ENCODE measurements around the gene NCAPD2. TPM values are rescaled to one million over a fixed set of nuclear protein-coding genes. Genes with fewer than 3 reads are reported as not detected.
A peak's percentile ranks its signal among the peaks of the same experiment; 100 is the strongest.
"Not testable (repeated sequence)": the region's sequence is repeated elsewhere in the genome, so short reads cannot be mapped to it uniquely, and the experiment has no call there.

NCAPD2 gene
- total and polyA plus RNA-seq, 12 donors = 6.6 to 33.9 (median 20.9) TPM

DNA sequence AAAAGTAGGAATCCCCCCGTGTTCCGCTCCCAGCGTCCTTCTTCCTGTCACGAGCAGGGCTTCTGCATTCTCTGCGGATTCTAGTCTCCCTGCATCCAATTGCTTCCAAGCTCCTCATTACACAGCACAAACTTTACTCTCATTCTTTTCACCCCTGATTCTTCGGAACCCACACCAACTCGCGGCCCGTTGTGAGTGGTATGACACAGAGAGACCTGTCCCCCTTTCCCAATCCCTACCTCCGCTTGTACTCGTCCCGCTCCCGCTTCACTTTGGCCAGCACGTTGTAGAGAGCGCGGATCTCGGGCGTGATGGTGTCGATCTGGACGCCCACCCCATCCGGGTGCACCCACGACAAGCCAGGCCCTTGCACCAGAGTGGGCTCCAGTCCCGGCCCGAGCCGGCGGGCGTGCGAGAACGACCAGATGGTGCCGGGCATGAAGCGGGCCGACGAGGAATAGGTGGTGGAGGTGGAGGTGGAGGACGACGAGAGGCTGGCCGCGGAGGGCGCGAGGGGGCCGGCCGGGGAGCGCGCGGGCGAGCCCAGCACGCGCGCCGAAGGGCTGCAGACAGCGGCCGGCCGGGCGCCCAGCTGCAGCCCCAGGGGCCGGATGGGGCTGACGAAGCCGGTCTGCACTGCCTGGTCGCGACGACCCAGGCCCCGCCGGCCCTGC is 61.3 kb downstream of the NCAPD2 start:
- H3K36me3 ChIP-seq (replicated peaks in 1 of 2) = peaks cover 0 to 29% of the 10 kb centered on the region in 2 donors
- no peak for TF ChIP-seq POLR2A (IDR thresholded peaks at IDR 0.05)
- TF ChIP-seq, protein P1, sequence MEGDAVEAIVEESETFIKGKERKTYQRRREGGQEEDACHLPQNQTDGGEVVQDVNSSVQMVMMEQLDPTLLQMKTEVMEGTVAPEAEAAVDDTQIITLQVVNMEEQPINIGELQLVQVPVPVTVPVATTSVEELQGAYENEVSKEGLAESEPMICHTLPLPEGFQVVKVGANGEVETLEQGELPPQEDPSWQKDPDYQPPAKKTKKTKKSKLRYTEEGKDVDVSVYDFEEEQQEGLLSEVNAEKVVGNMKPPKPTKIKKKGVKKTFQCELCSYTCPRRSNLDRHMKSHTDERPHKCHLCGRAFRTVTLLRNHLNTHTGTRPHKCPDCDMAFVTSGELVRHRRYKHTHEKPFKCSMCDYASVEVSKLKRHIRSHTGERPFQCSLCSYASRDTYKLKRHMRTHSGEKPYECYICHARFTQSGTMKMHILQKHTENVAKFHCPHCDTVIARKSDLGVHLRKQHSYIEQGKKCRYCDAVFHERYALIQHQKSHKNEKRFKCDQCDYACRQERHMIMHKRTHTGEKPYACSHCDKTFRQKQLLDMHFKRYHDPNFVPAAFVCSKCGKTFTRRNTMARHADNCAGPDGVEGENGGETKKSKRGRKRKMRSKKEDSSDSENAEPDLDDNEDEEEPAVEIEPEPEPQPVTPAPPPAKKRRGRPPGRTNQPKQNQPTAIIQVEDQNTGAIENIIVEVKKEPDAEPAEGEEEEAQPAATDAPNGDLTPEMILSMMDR (IDR thresholded peaks at IDR 0.05) = no peak
- no peaks in the 10 kb centered on the region for H3K9me3 ChIP-seq (replicated peaks in 1 of 3)
- peak in 2 of 7 donors; percentile 29 to 37 for DNase-seq
- H3K27ac ChIP-seq = peak overlapping the region; percentile 47 to 91 (median 77)
- no peaks in the 10 kb centered on the region for H3K27me3 ChIP-seq
- WGBS, 4 donors = 1 to 2% (median 1%) methylated on average over 30 to 61 of the region's 61 CpGs
- H3K4me1 ChIP-seq (replicated peaks in 1 of 2) = peaks cover 37 to 54% of the 10 kb centered on the region in 2 donors
- intact Hi-C loops (cut with DNase I) = no loop called here
- H3K4me3 ChIP-seq = peak overlapping the region; percentile 67 to 89 (median 78)

DNA sequence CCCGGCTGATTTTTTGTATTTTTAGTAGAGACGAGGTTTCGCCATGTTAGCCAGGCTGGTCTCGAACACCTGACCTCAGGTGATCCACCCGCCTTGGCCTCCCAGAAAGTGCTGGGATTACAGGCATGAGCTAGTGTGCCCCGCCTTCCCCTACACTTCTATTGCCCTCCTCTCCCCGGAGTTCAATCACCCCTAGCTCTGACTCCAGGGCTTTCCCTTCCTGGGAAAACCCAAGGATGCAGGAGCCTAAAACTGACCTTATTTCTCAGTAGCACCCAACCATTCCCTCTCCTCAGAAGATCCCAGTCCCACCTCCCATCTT is 62.6 kb downstream of the NCAPD2 start:
- 82 to 87% (median 85%) methylated on average over 7 of the region's 7 CpGs for WGBS, 4 donors

DNA sequence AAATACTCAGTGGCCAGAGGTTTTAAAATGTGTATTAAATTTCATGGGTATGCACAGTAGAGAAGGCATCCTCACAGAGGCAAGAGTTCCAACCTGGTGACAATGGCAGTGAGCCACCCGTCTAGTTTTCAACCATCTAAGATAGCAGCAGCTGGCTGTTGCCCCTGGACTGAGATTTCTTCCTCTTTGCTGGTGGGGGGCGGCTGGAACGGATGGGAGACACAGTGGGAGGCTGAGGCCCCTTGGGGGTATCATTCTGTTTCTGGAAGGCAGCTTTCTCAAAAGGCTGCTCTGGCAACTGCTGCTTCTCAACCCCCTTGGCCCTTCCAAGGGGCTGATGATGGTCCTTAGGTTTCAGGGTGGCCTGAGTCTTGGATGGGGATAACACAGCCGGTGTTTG is 63.0 kb downstream of the NCAPD2 start:
- WGBS, 4 donors = 78 to 89% (median 84%) methylated on average over 3 to 4 of the region's 4 CpGs
- TF ChIP-seq, protein P1 (IDR thresholded peaks at IDR 0.05) = no peak
- TF ChIP-seq POLR2A (IDR thresholded peaks at IDR 0.05) = no peak
- Histone ChIP-seq H3K27me3 (no peaks in the 10 kb centered on the region), H3K27ac (peak overlapping the region in 1 of 5 donors; percentile 77), H3K9me3 (replicated peaks in 1 of 3) (no peaks in the 10 kb centered on the region), H3K4me1 (replicated peaks in 1 of 2) (peaks cover 29 to 37% of the 10 kb centered on the region in 2 donors), H3K36me3 (replicated peaks in 1 of 2) (peaks cover 0 to 46% of the 10 kb centered on the region in 2 donors), H3K4me3 (no peak overlapping the region)
- intact Hi-C loops (cut with DNase I) = no loop called here
- DNase-seq = no peak

More for the DNA sequence above, 62.6 kb downstream of the NCAPD2 start:
- peak overlapping the region in 2 of 5 donors; percentile 77 to 91 for H3K27ac ChIP-seq
- H3K9me3 ChIP-seq (replicated peaks in 1 of 3); H3K27me3 ChIP-seq; intact Hi-C loops (cut with DNase I); DNase-seq: not testable (repeated sequence)
- peaks cover 0 to 42% of the 10 kb centered on the region in 2 donors for H3K36me3 ChIP-seq (replicated peaks in 1 of 2)
- H3K4me3 ChIP-seq = peak overlapping the region in 1 of 4 donors; percentile 85
- peaks cover 33 to 41% of the 10 kb centered on the region in 2 donors for H3K4me1 ChIP-seq (replicated peaks in 1 of 2)

DNA sequence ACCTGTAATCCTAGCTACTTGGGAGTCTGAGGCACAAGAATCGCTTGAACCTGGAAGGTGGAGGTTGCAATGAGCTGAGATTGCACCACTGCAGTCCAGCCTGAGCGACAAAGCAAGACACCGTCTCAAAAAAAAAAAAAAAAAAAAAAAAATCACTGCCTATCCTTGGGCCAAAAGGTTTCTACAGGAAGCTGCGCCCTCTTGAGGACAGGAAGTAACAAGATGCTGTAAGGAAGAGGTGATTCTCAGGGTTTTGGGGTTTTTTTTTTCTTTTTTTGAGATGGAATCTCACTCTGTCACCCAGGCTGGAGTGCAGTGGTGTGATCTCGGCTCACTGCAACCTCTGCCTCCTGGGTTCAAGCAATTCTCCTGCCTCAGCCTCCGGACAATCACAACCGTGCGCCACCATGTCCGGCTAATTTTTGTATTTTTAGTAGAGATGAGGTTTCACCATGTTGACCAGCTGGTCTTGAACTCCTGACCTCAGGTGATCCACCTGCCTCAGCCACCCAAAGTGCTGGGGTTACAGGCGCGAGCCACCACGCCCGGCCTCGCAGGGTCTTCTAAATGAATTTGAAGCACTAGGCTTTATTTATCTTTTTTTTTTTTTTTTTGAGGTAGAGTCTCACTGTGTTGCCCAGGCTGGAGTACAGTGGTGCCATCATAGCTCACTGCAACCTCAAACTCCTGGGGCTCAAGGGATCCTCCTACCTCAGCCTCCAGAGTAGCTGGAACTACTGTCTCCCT is 64.3 kb downstream of the NCAPD2 start:
- DNase-seq = peak in 6 of 7 donors; percentile 66 to 84 (median 71)
- H3K27ac ChIP-seq = peak overlapping the region in 2 of 5 donors; percentile 13 to 52
- intact Hi-C loops (cut with DNase I); H3K27me3 ChIP-seq; H3K4me3 ChIP-seq; H3K9me3 ChIP-seq (replicated peaks in 1 of 3): not testable (repeated sequence)
- TF ChIP-seq, protein P1 (IDR thresholded peaks at IDR 0.05) = peak; percentile 29 to 61 (median 46)
- H3K36me3 ChIP-seq (replicated peaks in 1 of 2) = peaks cover 0 to 59% of the 10 kb centered on the region in 2 donors
- peaks cover 16 to 24% of the 10 kb centered on the region in 2 donors for H3K4me1 ChIP-seq (replicated peaks in 1 of 2)
- WGBS, 4 donors = 59 to 67% (median 61%) methylated on average over 14 of the region's 14 CpGs
